COLO829 (cell line): ENCODE results near the gene TCF7L2.

Experiments
- DNase-seq: peaks from one replicate; pipeline ENCODE4 v3.0.0; 2012; ENCODE audit warnings: low spot score

The TCF7L2 gene

GRCh38 chr10:113024930-113025329 is 74.9 kb downstream of the TCF7L2 start:
- no peak for DNase-seq

- DNase-seq = no peak
Observed at GRCh38 chr10:113025487-113025886, 75.4 kb downstream of the TCF7L2 start.

GRCh38 chr10:113026679-113027078 is 76.6 kb downstream of the TCF7L2 start:
- DNase-seq = no peak

DNA sequence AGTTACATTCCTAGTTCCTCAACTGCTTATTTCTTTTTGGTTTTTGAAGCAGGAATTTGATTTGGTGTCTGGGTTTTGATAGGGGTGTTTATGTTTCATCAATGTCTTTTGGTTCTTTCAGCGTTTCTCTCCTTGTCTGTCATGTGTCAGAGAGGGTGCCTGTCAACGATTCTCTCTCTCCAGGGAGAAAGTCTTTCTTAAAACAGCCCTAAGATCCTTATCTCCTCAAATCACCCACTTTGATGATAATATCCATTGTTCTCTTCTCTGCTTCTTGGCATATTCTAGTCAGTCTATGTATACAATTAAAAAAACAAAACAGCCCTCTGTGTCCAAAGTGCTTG is 77.2 kb downstream of the TCF7L2 start:
- no peak for DNase-seq

- peak; percentile 84 for DNase-seq
Observed at GRCh38 chr10:113027574-113028455, 77.8 kb downstream of the TCF7L2 start.

DNA sequence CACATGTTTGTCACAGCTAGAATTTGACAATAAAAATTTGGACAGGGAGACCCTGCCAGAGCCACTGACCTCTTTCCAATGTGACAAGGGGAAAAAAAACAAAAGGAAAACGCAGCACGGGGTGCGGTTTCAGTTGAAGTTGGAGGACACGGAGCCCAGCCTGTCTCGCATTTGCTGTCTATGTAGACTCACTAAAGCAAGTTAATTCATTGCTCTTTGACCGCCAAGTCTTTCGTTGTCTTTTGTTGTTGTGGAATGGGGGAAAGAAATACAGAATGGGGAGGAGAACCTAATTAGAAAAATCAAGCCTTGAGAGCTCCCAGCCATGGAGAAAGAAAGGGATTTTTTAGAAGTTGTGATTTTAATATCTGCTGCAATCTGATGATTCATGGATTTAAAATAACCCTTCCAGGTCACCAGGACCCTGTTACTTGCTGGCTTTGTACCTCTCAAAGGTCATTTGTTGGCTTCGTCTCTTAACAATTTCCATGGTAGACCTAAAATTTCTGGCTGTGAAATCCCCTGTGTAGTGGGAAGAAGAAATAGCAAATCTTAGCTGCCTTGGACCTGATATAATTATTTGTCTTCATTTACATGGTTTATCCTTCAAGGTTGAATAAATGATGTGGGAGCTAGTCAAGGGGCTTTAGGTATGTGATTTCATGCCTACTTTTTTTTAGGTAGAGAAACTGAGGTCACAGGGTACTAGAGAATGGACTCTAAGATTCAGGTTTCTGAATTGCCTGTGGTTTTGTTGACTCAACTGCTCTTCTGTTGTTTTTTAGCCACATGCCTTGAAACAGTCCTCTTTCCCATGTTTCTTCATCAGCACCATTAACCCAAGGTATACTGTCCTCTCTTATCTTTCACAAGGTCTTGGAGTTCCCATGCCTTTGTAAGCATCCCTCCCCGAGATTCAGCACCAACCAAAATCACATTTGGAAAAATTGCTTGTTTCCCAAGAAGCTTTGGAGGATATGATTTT is 78.7 kb downstream of the TCF7L2 start:
- no peak for DNase-seq

GRCh38 chr10:113030453-113030852 is 80.4 kb downstream of the TCF7L2 start:
- no peak for DNase-seq

DNA sequence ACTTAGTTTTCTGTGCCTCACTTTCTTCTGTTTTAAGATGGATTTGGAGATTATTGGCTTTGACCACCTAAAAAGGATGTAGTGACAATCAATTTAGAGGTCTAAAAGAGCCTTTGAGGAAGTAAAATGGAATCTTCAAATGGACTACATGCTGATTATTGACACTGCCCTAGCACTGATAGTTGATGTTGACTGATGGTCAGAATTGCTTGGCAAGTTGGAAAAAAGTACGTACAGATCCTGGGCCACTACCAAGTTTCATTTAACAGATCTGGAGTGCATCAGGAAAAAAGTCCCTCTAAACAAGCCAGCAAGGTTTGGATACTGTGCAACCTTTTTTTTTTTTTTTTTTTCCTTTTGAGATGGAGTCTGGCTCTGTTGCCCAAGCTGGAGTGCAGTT is 81.1 kb downstream of the TCF7L2 start:
- no peak for DNase-seq

- no peak for DNase-seq
Observed at GRCh38 chr10:113033991-113034390, 83.9 kb downstream of the TCF7L2 start.

DNA sequence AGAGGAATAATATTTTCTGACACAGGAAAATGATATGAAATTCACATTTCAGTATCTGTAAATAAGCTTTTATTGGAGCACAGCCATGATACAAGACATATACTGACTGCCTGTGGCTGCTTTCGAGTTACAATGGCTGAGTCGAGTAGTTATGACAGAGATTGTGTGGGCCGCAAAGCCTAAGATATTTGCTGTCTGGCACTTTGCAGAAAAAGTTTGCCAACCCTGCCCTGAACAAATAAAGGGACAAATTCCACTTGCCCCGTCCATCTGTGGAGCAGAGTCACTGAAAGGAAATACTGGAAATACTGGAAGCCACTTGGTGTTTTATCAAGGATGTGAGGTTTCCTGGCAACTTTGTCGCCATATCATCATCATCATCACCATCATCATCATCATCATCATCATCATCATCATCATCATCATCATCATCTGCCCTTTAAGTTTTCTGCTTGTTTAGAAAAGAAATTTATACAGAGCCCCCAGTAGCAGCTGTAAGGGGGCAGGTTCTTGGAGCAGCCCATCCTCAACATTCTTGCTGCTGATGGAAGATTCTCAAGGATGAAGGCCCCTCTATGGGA is 85.8 kb downstream of the TCF7L2 start:
- no peak for DNase-seq

DNA sequence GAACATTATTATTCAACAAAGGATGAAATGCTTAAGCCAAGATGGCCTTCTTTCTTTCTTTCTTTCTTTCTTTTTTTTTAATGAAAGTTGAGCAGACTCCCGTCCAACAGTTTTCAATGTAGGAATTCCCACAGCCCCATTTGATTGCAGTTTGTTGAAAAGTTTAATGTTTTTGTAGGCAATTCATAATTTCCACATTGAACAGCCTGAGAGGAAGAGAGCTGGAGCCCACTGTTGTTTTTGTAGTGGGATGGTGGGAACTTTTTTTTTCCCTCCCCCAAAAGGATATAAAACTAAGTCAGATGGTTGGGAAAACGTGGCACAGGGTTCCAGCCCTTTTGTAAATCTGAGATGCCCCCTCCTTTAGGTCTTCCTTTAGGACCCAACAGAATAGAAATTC is 86.6 kb downstream of the TCF7L2 start:
- no peak for DNase-seq

GRCh38 chr10:113037218-113037617 is 87.2 kb downstream of the TCF7L2 start:
- DNase-seq = no peak

DNA sequence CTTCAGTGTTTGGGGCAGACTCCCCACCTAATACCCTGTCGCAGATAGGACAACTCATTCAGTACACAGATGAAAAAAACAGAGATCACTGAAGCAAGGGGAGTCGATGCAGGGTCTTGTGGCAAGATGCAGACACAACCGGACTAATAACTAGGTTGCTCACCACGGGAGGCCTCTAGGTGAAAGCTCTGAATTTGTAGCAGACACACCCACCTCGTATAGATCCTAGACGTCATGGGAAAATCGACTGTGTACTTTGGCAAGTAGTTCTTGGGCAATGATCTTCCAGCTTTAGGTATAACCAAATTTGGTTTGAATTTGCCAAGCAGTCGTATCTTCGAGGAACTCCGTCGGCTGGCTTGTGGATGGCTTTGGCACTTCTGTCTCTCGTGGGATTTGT is 88.1 kb downstream of the TCF7L2 start:
- no peak for DNase-seq

- no peak for DNase-seq
Observed at GRCh38 chr10:113038985-113039384, 88.9 kb downstream of the TCF7L2 start.

- no peak for DNase-seq
Observed at GRCh38 chr10:113041324-113041723, 91.3 kb downstream of the TCF7L2 start.

DNA sequence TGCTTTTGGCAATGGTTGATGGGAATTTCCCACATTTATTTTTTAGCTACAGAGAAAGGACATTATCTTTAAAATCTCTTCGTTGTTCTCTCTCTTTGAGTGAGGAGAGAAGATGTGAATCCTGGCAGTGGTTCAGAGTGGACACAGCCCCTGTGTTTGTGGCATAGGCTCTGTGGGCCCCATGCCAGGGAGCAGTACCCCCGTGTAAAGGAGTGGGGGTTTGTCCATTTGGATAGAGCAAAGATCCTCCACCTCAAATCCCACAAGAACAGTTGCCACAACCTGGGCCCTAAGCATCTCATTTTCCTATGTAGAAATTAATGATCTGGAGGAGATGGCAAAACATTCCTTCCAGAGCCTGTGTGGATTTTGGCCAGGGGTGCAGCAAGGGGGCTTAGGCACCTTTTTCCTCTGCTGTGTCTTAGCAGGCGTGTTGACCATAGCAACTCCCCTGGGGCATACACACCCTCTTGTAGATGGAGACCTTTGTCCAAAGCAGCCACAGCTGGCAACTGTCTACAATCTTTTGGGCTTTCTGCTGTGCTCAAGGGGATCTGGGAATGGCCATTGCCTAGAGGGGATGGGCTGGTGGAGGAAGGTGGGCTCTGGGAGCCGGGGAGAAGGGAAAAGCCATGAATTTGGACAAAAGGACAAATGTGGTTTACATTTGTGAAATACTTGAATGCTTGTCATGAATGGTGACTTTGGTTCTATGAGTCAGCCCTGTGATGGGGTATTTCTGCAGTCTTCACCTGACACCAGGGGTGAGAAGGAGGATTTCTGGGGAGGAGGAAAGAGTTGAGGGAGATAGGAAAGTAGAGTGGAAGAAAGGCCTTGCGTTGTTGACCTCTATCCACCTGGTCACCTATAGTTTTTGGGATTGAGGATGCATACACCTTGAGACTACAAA is 92.0 kb downstream of the TCF7L2 start:
- DNase-seq = no peak

GRCh38 chr10:113042868-113043267 is 92.8 kb downstream of the TCF7L2 start:
- no peak for DNase-seq

GRCh38 chr10:113044016-113044755 is 94.1 kb downstream of the TCF7L2 start:
- no peak for DNase-seq

- DNase-seq = no peak
Observed at GRCh38 chr10:113045147-113046055, 95.4 kb downstream of the TCF7L2 start.

- DNase-seq = no peak
Observed at GRCh38 chr10:113047151-113047550, 97.1 kb downstream of the TCF7L2 start.
